Rectal smooth muscle tissue (tissue), 1 donor: ENCODE data around the gene ZG16.

Source experiments
- H3K27ac ChIP-seq: one replicate; pipeline ENCODE4 v1.7.0; 2013; ENCODE audit warnings: low read depth, low read length, inconsistent platforms
- H3K27me3 ChIP-seq: one replicate; pipeline ENCODE4 v1.7.0; 2013; ENCODE audit warnings: low read length; ENCODE audit not compliant: control insufficient read depth, insufficient read depth
- H3K36me3 ChIP-seq: one replicate; pipeline ENCODE4 v1.7.0; 2013; ENCODE audit warnings: low read length; ENCODE audit not compliant: control insufficient read depth, insufficient read depth
- H3K4me1 ChIP-seq: one replicate; pipeline ENCODE4 v1.7.0; 2013; ENCODE audit warnings: low read length; ENCODE audit not compliant: control insufficient read depth, insufficient read depth
- H3K4me3 ChIP-seq: one replicate; pipeline ENCODE4 v1.7.0; 2013; ENCODE audit warnings: low read length
- H3K9ac ChIP-seq: one replicate; pipeline ENCODE4 v1.7.0; 2013; ENCODE audit warnings: low read length

The ZG16 gene

GRCh38 chr16:29810699-29811169 is 32.7 kb downstream of the ZG16 start:
- H3K4me1 ChIP-seq, result peaks cover 38% of the 10 kb centered on the region
- no peak overlapping the region for H3K9ac ChIP-seq

DNA sequence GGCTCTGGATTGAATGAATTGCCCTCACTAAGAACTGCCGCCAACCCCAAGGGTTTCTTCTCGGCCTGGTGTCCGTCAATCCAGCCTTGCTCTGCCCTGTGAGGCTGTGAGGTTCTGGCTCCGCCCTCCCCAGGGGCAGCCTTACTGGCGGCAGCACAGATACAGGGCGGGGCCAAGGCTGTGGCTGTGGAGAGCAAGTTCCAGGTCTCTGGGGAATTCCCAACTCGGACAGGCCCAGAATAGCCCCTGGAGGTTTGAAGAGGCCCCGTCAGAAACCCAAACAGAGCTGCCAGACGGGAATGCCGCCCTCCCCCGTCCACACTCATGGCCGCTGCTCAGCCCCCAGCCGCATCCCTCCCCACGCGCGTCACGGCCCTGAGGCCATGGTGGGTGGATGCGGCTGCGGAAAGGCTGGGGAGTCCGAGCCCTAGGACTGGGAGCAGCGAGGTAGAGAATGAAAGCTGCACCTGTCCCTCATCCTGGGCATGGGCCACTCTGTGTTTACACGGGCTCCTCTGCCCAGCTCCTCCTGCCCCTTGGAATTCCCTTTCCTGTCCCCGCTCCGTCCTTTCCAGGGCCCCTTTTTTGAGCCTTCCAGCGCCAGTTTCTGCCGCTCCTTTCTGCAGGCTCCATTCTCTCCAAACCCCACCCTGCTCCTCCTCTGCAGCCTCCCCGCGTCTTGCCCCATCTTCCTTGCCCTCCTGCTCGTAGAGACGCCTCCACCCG is 33.3 kb downstream of the ZG16 start:
- H3K36me3 ChIP-seq, result peaks cover 11% of the 10 kb centered on the region
- H3K4me1 ChIP-seq, result peaks cover 38% of the 10 kb centered on the region

More at GRCh38 chr16:29810699-29811169, 32.7 kb downstream of the ZG16 start:
- Histone ChIP-seq H3K27me3 (no peaks in the 10 kb centered on the region), H3K4me3 (peak overlapping the region; percentile 41), H3K36me3 (peaks cover 11% of the 10 kb centered on the region), H3K27ac (peak overlapping the region; percentile 87)

GRCh38 chr16:29811896-29812665 is 34.0 kb downstream of the ZG16 start, which contains the start of gene PRRT2:
TSS of gene PRRT2 (plus strand) at chr16:29812193. CDS start at chr16:29813055, 862 bp downstream.
- Histone ChIP-seq H3K4me3 (peak within 1 kb of the TSS; percentile 86), H3K27me3 (no peaks in the 10 kb centered on the region), H3K27ac (peak within 1 kb of the TSS; percentile 87), H3K4me1 (peaks cover 38% of the 10 kb centered on the region), H3K36me3 (peaks cover 11% of the 10 kb centered on the region), H3K9ac (peak within 1 kb of the TSS; percentile 43)

More for the DNA sequence above, 33.3 kb downstream of the ZG16 start:
- Histone ChIP-seq H3K9ac (peak overlapping the region; percentile 16), H3K4me3 (peak overlapping the region; percentile 86), H3K27me3 (no peaks in the 10 kb centered on the region), H3K27ac (peak overlapping the region; percentile 87)

DNA sequence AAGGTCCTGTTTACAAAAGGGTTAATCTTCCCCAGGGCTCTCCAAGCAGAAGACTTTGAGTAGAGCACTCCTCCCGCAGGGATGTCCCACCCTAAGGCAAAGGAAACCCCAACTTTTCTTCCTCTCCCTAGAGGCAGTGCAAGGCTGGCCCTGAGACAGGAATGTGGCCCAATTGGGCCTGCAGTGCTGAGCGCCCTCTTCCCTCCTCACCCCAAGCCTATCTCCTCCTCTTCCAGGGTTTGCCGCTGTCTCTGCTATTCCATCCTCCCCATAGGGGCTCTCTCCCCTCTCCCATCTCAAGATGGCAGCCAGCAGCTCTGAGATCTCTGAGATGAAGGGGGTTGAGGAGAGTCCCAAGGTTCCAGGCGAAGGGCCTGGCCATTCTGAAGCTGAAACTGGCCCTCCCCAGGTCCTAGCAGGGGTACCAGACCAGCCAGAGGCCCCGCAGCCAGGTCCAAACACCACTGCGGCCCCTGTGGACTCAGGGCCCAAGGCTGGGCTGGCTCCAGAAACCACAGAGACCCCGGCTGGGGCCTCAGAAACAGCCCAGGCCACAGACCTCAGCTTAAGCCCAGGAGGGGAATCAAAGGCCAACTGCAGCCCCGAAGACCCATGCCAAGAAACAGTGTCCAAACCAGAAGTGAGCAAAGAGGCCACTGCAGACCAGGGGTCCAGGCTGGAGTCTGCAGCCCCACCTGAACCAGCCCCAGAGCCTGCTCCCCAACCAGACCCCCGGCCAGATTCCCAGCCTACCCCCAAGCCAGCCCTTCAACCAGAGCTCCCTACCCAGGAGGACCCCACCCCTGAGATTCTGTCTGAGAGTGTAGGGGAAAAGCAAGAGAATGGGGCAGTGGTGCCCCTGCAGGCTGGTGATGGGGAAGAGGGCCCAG is 34.9 kb downstream of the ZG16 start:
- peak overlapping the region; percentile 86 for H3K4me3 ChIP-seq

DNA sequence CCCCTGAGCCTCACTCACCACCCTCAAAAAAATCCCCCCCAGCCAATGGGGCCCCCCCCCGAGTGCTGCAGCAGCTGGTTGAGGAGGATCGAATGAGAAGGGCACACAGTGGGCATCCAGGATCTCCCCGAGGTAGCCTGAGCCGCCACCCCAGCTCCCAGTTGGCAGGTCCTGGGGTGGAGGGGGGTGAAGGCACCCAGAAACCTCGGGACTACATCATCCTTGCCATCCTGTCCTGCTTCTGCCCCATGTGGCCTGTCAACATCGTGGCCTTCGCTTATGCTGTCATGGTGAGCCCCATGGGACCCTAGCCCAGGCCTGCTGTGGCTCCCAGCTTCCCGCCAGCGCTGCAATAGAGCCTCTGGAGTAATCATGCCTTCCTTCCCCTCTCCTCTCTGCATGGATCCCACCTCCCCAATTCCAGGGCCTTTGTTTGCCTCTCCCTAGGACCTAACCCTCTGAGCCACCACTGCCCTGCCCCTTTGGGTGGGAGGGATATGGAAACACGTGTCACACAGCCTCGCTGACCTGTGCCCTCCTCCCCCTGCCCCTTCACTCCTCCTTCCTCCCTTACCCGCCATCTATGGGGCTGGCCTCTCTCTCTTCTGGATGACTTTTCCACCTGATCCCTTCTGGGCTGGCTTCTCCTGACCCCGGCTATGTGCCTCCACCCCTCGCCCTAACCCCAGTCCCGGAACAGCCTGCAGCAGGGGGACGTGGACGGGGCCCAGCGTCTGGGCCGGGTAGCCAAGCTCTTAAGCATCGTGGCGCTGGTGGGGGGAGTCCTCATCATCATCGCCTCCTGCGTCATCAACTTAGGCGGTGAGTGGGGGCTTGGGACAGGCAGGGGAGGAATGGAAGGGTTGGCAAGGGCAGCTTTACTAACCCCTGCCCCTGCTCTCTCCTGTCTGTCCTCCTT is 35.8 kb downstream of the ZG16 start:
- Histone ChIP-seq H3K4me1 (peaks cover 30% of the 10 kb centered on the region), H3K27me3 (no peaks in the 10 kb centered on the region), H3K36me3 (peaks cover 12% of the 10 kb centered on the region), H3K4me3 (peak overlapping the region; percentile 11), H3K9ac (no peak overlapping the region), H3K27ac (peak overlapping the region; percentile 76)

More for the DNA sequence above, 34.9 kb downstream of the ZG16 start:
- H3K36me3 ChIP-seq, result peaks cover 11% of the 10 kb centered on the region
- peaks cover 38% of the 10 kb centered on the region for H3K4me1 ChIP-seq
- H3K27ac ChIP-seq, result peak overlapping the region; percentile 87
- H3K9ac ChIP-seq, result peak overlapping the region; percentile 43
- H3K27me3 ChIP-seq, result no peaks in the 10 kb centered on the region

DNA sequence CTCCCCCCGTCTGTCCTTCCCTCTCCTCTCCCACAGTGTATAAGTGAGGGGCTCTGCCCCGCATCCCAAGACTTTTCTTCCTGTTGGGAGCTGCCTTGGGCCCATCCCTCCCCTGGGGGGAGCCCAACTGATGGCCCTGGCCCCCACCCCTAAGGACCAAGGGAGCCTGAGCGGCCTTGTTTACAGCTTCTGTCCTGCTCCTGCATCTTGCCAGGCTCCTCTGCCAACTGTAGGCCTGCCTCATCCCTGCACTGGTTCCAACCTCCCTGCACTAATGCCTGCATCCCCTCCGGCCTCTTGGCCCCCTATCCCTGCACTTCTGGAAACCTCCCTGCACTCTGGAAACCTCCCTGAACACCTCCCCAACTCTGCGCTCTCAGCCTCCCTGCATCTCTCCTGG is 36.5 kb downstream of the ZG16 start:
- Histone ChIP-seq H3K9ac (peak overlapping the region; percentile 36), H3K4me1 (peaks cover 25% of the 10 kb centered on the region), H3K4me3 (peak overlapping the region; percentile 57), H3K27me3 (no peaks in the 10 kb centered on the region), H3K27ac (peak overlapping the region; percentile 76), H3K36me3 (peaks cover 7% of the 10 kb centered on the region)

- H3K4me3 ChIP-seq, result peak overlapping the region; percentile 57
- peaks cover 6% of the 10 kb centered on the region for H3K36me3 ChIP-seq
- peak overlapping the region; percentile 76 for H3K27ac ChIP-seq
- H3K4me1 ChIP-seq, result peaks cover 30% of the 10 kb centered on the region
- no peak overlapping the region for H3K9ac ChIP-seq
- no peaks in the 10 kb centered on the region for H3K27me3 ChIP-seq
These were observed 37.1 kb downstream of the ZG16 start for GRCh38 chr16:29815032-29815721.

- no peaks in the 10 kb centered on the region for H3K27me3 ChIP-seq
- peaks cover 27% of the 10 kb centered on the region for H3K4me1 ChIP-seq
- peak within 1 kb of the TSS; percentile 95 for H3K27ac ChIP-seq
- peak within 1 kb of the TSS; percentile 94 for H3K9ac ChIP-seq
- peak within 1 kb of the TSS; percentile 88 for H3K4me3 ChIP-seq
- peaks cover 3% of the 10 kb centered on the region for H3K36me3 ChIP-seq
These were observed 38.0 kb downstream of the ZG16 start, which contains the start of gene PAGR1 for GRCh38 chr16:29815793-29816693. TSS of gene PAGR1 (plus strand) at chr16:29816152. CDS start at chr16:29816526, 374 bp downstream.

- Histone ChIP-seq H3K4me1 (peaks cover 30% of the 10 kb centered on the region), H3K27ac (peak overlapping the region; percentile 95), H3K27me3 (no peaks in the 10 kb centered on the region), H3K36me3 (peaks cover 3% of the 10 kb centered on the region), H3K9ac (peak overlapping the region; percentile 94), H3K4me3 (peak overlapping the region; percentile 88)
These were observed 38.8 kb downstream of the ZG16 start for GRCh38 chr16:29816694-29817441.
